ENCODE results near the gene OR56B4. TPM values are rescaled to one million over a fixed set of nuclear protein-coding genes. Genes with fewer than 3 reads are reported as not detected.
"Not testable (repeated sequence)": the region's sequence is repeated elsewhere in the genome, so short reads cannot be mapped to it uniquely, and the experiment has no call there.

Gene OR56B4
- not detected for total RNA-seq

- ATAC-seq; DNase-seq; H3K9me3 Mint-ChIP-seq; H3K4me1 Mint-ChIP-seq (ENCODE audit: low read depth); H3K36me3 Mint-ChIP-seq (ENCODE audit: insufficient read depth); H3K4me3 Mint-ChIP-seq: not testable (repeated sequence)
- peaks cover 18% of the 10 kb centered on the region for H3K27me3 Mint-ChIP-seq (ENCODE audit: low read depth)
Measured at GRCh38 chr11:6107384-6107783, at the start of gene OR56B4. Gene OR56B4 (plus strand): TSS chr11:6107684. CDS start chr11:6107779, 95 bp downstream.

- Mint-ChIP-seq H3K36me3 (ENCODE audit: insufficient read depth) (no peaks in the 10 kb centered on the region), H3K9me3 (no peaks in the 10 kb centered on the region), H3K4me3 (no peak overlapping the region), H3K27me3 (ENCODE audit: low read depth) (peaks cover 4% of the 10 kb centered on the region), H3K4me1 (ENCODE audit: low read depth) (no peaks in the 10 kb centered on the region)
- no peak for DNase-seq
- no peak for ATAC-seq
Measured at GRCh38 chr11:6061475-6061874, 46.0 kb upstream of the OR56B4 start.

GRCh38 chr11:6062691-6063358 lies 44.7 kb upstream of the OR56B4 start:
- Mint-ChIP-seq H3K4me1 (ENCODE audit: low read depth) (no peaks in the 10 kb centered on the region), H3K4me3 (no peak overlapping the region), H3K27me3 (ENCODE audit: low read depth) (peaks cover 7% of the 10 kb centered on the region), H3K36me3 (ENCODE audit: insufficient read depth) (no peaks in the 10 kb centered on the region), H3K9me3 (no peaks in the 10 kb centered on the region)
- DNase-seq (no peak), ATAC-seq (no peak)

GRCh38 chr11:6067502-6067901 lies 40.0 kb upstream of the OR56B4 start:
- no peaks in the 10 kb centered on the region for H3K4me1 Mint-ChIP-seq (ENCODE audit: low read depth)

GRCh38 chr11:6076443-6076842 lies 31.0 kb upstream of the OR56B4 start:
- not testable (repeated sequence) for DNase-seq; H3K4me3 Mint-ChIP-seq; ATAC-seq; H3K4me1 Mint-ChIP-seq (ENCODE audit: low read depth); H3K36me3 Mint-ChIP-seq (ENCODE audit: insufficient read depth)
- peaks cover 18% of the 10 kb centered on the region for H3K27me3 Mint-ChIP-seq (ENCODE audit: low read depth)
- H3K9me3 Mint-ChIP-seq: peaks cover 19% of the 10 kb centered on the region

More at GRCh38 chr11:6067502-6067901, 40.0 kb upstream of the OR56B4 start:
- ATAC-seq (no peak), DNase-seq (no peak)
- peaks cover 2% of the 10 kb centered on the region for H3K27me3 Mint-ChIP-seq (ENCODE audit: low read depth)
- no peak overlapping the region for H3K4me3 Mint-ChIP-seq
- H3K9me3 Mint-ChIP-seq: no peaks in the 10 kb centered on the region
- no peaks in the 10 kb centered on the region for H3K36me3 Mint-ChIP-seq (ENCODE audit: insufficient read depth)

- Mint-ChIP-seq H3K27me3 (ENCODE audit: low read depth) (peaks cover 18% of the 10 kb centered on the region), H3K36me3 (ENCODE audit: insufficient read depth) (no peaks in the 10 kb centered on the region), H3K4me1 (ENCODE audit: low read depth) (no peaks in the 10 kb centered on the region), H3K9me3 (peaks cover 23% of the 10 kb centered on the region), H3K4me3 (no peak overlapping the region)
- ATAC-seq (no peak), DNase-seq (no peak)
Measured at GRCh38 chr11:6077723-6078122, 29.8 kb upstream of the OR56B4 start.

GRCh38 chr11:6079463-6079862 lies 28.0 kb upstream of the OR56B4 start:
- peaks cover 36% of the 10 kb centered on the region for H3K9me3 Mint-ChIP-seq
- no peak for ATAC-seq

GRCh38 chr11:6083129-6083528 lies 24.4 kb upstream of the OR56B4 start:
- Mint-ChIP-seq H3K4me1 (ENCODE audit: low read depth) (no peaks in the 10 kb centered on the region), H3K4me3 (no peak overlapping the region), H3K36me3 (ENCODE audit: insufficient read depth) (no peaks in the 10 kb centered on the region), H3K27me3 (ENCODE audit: low read depth) (peaks cover 3% of the 10 kb centered on the region), H3K9me3 (peaks cover 17% of the 10 kb centered on the region)
- DNase-seq (no peak), ATAC-seq (no peak)

More at GRCh38 chr11:6079463-6079862, 28.0 kb upstream of the OR56B4 start:
- Mint-ChIP-seq H3K4me3 (no peak overlapping the region), H3K27me3 (ENCODE audit: low read depth) (peaks cover 12% of the 10 kb centered on the region), H3K36me3 (ENCODE audit: insufficient read depth) (no peaks in the 10 kb centered on the region), H3K4me1 (ENCODE audit: low read depth) (no peaks in the 10 kb centered on the region)
- no peak for DNase-seq

GRCh38 chr11:6084587-6084986 lies 22.9 kb upstream of the OR56B4 start:
- H3K9me3 Mint-ChIP-seq: peaks cover 17% of the 10 kb centered on the region
- ATAC-seq: no peak

GRCh38 chr11:6094186-6094585 lies 13.3 kb upstream of the OR56B4 start:
- no peak for ATAC-seq
- Mint-ChIP-seq H3K9me3 (no peaks in the 10 kb centered on the region), H3K4me3 (no peak overlapping the region), H3K27me3 (ENCODE audit: low read depth) (peaks cover 27% of the 10 kb centered on the region), H3K4me1 (ENCODE audit: low read depth) (no peaks in the 10 kb centered on the region), H3K36me3 (ENCODE audit: insufficient read depth) (no peaks in the 10 kb centered on the region)
- no peak for DNase-seq

More at GRCh38 chr11:6084587-6084986, 22.9 kb upstream of the OR56B4 start:
- Mint-ChIP-seq H3K27me3 (ENCODE audit: low read depth) (no peaks in the 10 kb centered on the region), H3K4me1 (ENCODE audit: low read depth) (no peaks in the 10 kb centered on the region), H3K4me3 (no peak overlapping the region), H3K36me3 (ENCODE audit: insufficient read depth) (no peaks in the 10 kb centered on the region)
- no peak for DNase-seq

- H3K4me1 Mint-ChIP-seq (ENCODE audit: low read depth): no peaks in the 10 kb centered on the region
- DNase-seq: no peak
- H3K27me3 Mint-ChIP-seq (ENCODE audit: low read depth): peaks cover 27% of the 10 kb centered on the region
- no peak overlapping the region for H3K4me3 Mint-ChIP-seq
- no peaks in the 10 kb centered on the region for H3K9me3 Mint-ChIP-seq
- no peaks in the 10 kb centered on the region for H3K36me3 Mint-ChIP-seq (ENCODE audit: insufficient read depth)
- no peak for ATAC-seq
Measured at GRCh38 chr11:6095798-6096197, 11.7 kb upstream of the OR56B4 start.

GRCh38 chr11:6096417-6096816 lies 11.1 kb upstream of the OR56B4 start:
- H3K9me3 Mint-ChIP-seq: no peaks in the 10 kb centered on the region
- peaks cover 27% of the 10 kb centered on the region for H3K27me3 Mint-ChIP-seq (ENCODE audit: low read depth)
- no peaks in the 10 kb centered on the region for H3K36me3 Mint-ChIP-seq (ENCODE audit: insufficient read depth)
- ATAC-seq: no peak
- H3K4me1 Mint-ChIP-seq (ENCODE audit: low read depth): no peaks in the 10 kb centered on the region
- no peak overlapping the region for H3K4me3 Mint-ChIP-seq
- DNase-seq: no peak

- ATAC-seq: no peak
- Mint-ChIP-seq H3K9me3 (no peaks in the 10 kb centered on the region), H3K36me3 (ENCODE audit: insufficient read depth) (no peaks in the 10 kb centered on the region), H3K27me3 (ENCODE audit: low read depth) (peaks cover 14% of the 10 kb centered on the region), H3K4me3 (no peak overlapping the region), H3K4me1 (ENCODE audit: low read depth) (no peaks in the 10 kb centered on the region)
- no peak for DNase-seq
Measured at GRCh38 chr11:6099577-6099976, 7.9 kb upstream of the OR56B4 start.

GRCh38 chr11:6110011-6110410 lies 2.5 kb downstream of the OR56B4 start:
- Mint-ChIP-seq H3K4me3 (no peak overlapping the region), H3K27me3 (ENCODE audit: low read depth) (peaks cover 25% of the 10 kb centered on the region), H3K36me3 (ENCODE audit: insufficient read depth) (no peaks in the 10 kb centered on the region), H3K9me3 (peaks cover 4% of the 10 kb centered on the region), H3K4me1 (ENCODE audit: low read depth) (no peaks in the 10 kb centered on the region)
- ATAC-seq (no peak), DNase-seq (no peak)

- Mint-ChIP-seq H3K9me3 (peaks cover 8% of the 10 kb centered on the region), H3K4me1 (ENCODE audit: low read depth) (no peaks in the 10 kb centered on the region), H3K4me3 (no peak overlapping the region), H3K27me3 (ENCODE audit: low read depth) (peaks cover 27% of the 10 kb centered on the region), H3K36me3 (ENCODE audit: insufficient read depth) (no peaks in the 10 kb centered on the region)
- no peak for DNase-seq
- no peak for ATAC-seq
Measured at GRCh38 chr11:6111673-6112072, 4.2 kb downstream of the OR56B4 start.

Measured in activated T-cell treated with anti-CD3 and anti-CD28 coated beads, Interleukin-2, amount 50 U/mL, for 4 hours (primary cell).